HG02981 (cell line): Measurements from ENCODE around the gene ROR2.

Experiments
- ATAC-seq: cut with Tn5 transposase; IDR thresholded peaks from one replicate; pipeline ENCODE4 v1.9.1; 2021; ENCODE audit warnings: mild to moderate bottlenecking, moderate library complexity; ENCODE audit not compliant: unreplicated experiment

ROR2 gene

GRCh38 chr9:91820949-91821880 is 128.8 kb downstream of the ROR2 start:
- ATAC-seq: no peak

- no peak for ATAC-seq
Observed at GRCh38 chr9:91820126-91820750, 129.8 kb downstream of the ROR2 start.

GRCh38 chr9:91818647-91819403 is 131.2 kb downstream of the ROR2 start:
- ATAC-seq: no peak

GRCh38 chr9:91818225-91818585 is 131.8 kb downstream of the ROR2 start:
- ATAC-seq: no peak

- no peak for ATAC-seq
Observed at GRCh38 chr9:91817493-91818224, 132.4 kb downstream of the ROR2 start.

GRCh38 chr9:91817106-91817492 is 132.9 kb downstream of the ROR2 start:
- no peak for ATAC-seq

- no peak for ATAC-seq
Observed at GRCh38 chr9:91816356-91816755, 133.7 kb downstream of the ROR2 start.

GRCh38 chr9:91815896-91816295 is 134.1 kb downstream of the ROR2 start:
- no peak for ATAC-seq

- no peak for ATAC-seq
Observed at GRCh38 chr9:91814753-91815152, 135.3 kb downstream of the ROR2 start.

GRCh38 chr9:91814201-91814600 is 135.8 kb downstream of the ROR2 start:
- ATAC-seq: no peak

- ATAC-seq: no peak
Observed at GRCh38 chr9:91813176-91813795, 136.7 kb downstream of the ROR2 start.

- no peak for ATAC-seq
Observed at GRCh38 chr9:91812191-91812590, 137.8 kb downstream of the ROR2 start.

GRCh38 chr9:91811024-91811909 is 138.8 kb downstream of the ROR2 start:
- no peak for ATAC-seq

GRCh38 chr9:91810286-91810905 is 139.6 kb downstream of the ROR2 start:
- no peak for ATAC-seq

GRCh38 chr9:91809581-91810285 is 140.3 kb downstream of the ROR2 start:
- no peak for ATAC-seq

- no peak for ATAC-seq
Observed at GRCh38 chr9:91807643-91808246, 142.3 kb downstream of the ROR2 start.

- no peak for ATAC-seq
Observed at GRCh38 chr9:91805031-91805430, 145.0 kb downstream of the ROR2 start.
